SKM-1 (cell line): Measurements from ENCODE around the gene LRRC70.
"Not testable (repeated sequence)": the region's sequence is repeated elsewhere in the genome, so short reads cannot be mapped to it uniquely, and the experiment has no call there.

Source experiments
- DNase-seq: peaks from one replicate; lab custom pipeline; 2025; ENCODE audit not compliant: unreplicated experiment; lab: John Stamatoyannopoulos, UW

LRRC70 gene

DNA sequence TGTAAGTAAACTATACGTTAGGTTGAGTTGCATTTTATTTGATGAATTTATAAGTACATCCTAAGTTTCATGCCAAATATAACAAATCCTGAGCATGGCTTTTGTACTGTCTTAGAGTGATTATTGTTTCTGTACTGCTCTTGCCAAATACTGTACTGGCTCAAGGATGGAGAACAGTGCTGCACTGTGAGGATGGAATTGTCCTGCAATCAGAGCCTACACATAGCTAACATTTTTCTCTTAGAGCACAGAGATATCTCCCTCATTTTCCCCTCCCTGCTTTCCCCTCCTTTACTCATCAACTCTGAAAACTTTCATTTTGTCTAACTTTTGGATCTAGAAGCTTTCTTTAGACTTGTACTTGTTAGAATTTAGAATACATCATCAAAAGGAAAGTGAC lies 28.3 kb downstream of the LRRC70 start:
- no peak for DNase-seq

DNA sequence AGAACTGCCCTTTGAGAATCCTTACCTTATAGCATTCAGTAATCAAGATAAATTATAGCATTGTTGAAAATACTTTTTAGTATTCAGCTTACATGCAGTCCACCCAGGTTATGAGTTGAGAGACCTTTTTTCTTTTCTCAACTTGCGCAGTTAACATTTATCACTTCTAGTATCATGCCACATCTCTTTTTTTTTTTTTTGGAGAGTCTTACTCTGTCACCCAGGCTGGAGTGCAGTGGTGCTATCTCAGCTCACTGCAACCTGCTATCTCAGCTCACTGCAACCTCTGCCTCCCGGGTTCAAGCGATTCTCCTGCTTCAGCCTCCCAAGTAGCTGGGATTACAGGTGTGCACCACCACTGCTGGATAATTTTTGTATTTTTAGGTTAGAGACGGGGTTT lies 29.0 kb downstream of the LRRC70 start:
- DNase-seq: no peak

DNA sequence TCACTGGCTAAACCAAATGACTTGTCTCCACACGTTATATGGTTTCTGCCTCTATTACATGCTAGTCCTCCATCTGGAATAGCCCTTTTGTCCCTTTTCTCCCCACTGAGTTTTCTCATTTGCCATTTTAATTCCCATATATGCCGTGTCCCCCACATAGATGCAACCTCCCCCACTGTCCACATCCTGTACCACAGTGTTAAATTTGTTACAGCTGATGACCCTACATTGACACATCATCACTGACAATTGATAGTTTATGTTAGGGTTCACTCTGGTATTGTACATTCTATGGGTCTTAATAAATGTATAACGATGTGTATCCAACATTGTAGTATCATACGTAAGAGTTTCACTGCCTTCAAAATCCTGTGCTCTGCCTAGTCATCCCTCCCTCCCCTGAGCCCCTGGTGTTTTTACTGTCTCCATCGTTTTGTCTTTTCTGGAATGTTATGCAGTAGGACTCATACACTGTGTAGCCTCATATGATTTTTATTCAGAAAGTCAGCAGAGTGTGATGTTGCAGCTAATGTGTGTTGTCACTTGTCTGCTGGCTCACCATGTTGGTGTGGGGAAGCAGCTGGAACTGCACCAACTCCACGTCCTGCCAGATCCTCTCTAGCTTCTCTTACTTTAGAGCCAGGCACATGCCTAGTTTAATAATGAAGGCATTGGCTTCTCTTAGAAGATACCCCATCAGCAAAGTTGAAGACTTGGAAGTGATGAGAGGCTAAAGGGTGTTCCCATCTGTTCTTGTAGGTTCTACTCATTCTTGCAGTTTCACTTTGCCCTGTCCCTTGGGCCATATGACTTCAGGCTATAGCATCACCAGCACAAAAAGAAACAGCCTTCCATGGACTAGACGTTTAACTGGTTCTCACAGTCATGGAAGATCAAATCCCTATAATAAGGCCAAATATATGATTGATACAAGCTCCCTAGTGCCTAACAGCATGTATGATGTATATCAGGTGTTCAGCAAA lies 30.2 kb downstream of the LRRC70 start:
- DNase-seq: no peak

DNA sequence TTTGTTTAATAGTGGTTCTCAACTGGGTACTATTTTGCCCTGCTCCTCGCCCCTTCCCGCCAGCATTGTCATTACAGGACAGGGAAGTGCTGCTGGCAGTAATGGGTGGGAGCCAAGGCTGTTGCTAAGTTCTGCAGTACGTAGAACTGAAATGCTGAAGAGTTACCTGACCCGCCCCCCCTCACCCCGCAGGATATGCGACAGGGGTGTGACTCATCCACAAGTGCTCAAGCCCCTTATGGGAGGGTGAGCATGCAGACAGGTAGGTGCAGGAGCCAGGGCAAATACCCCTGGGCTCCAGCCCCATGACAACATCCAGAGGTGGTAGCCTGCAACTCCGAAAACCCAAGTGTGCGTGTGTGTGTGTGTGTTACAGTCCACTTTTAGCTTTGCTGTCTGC lies 35.7 kb downstream of the LRRC70 start:
- no peak for DNase-seq

DNA sequence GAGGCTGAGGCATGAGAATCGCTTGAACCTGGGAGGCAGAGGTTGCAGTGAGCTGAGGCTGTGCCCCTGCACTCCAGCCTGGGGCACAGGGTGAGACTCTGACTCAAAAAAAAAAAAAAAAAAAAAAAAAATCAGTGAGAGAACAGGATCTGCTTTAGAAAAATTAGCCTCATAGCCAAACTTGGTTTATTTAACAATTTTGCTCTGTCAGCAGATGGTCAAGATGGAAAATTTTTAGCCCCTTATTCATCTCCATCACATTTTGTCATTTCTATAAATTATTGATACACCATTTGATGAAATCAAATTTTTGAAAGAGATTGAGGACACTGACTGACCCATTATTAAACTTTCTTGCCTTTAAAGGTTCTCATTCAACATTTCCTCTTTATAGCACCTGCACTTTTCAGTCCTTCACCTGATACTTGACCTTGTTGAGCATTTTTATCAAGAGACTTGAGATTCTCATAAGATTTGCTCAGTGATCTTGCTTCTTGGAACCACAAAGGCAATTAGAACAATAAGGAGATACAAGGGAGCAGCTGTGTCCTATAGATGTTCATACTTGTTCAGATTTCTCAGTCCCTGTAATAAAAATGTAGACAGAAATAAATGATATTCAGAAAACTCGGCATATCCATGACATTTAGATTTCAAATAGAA lies 38.1 kb downstream of the LRRC70 start:
- DNase-seq: no peak

DNA sequence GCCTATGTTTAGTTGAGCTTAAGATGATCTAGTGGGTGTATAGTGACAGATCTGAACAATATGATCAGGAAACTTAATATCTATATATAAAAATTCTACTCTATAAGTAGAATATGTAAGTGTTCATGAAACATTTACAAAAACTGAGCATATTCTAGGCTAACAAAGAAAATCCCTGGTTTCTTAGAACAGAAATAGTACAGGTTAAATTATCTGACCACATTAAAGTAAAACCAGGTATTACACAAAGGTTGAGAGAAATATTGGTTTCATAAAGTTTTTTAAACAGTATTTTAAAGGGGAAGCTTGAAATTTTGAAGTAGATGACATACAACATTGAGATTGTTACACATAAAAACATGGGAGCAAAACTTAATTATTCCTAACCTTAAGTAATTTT lies 39.3 kb downstream of the LRRC70 start:
- no peak for DNase-seq

DNA sequence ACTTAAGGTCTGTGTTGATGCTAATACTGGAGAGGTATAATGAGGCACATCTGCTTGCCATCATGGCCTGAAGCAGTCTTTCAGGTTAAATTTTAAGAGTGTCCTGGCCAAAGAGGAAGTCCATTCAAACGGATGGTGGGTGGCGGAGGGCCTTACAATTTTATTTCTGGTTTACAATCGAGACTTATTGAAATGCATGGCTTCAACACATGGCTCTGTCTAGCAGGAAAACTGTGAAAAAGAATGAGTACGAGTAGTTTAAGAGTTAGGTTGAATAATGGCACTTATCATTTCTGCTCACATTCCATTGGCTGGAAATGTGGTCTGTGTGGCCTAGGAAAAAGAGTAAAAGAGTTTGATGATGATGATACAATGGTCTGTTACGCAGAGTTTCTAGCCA lies 42.1 kb downstream of the LRRC70 start:
- DNase-seq: no peak

DNA sequence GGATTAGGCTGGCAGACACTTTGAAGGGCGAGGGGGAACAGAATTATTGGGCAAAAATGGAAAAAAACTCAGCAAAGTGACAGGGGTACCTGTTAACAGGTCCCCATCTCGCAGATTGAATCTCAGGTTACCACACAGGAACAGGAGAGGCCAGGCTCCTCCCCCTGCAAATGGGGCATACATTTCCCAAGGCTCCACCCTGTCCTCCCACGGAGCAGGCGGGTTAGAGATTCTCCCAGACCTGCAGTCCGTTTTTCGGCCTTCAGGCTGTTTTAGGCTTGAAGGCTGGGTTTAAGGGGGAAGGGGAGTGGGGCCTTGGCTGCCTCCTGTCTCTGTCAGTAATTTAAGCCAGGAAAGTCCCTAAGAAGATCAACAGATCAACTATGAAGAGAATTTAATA lies 42.7 kb downstream of the LRRC70 start:
- no peak for DNase-seq

DNA sequence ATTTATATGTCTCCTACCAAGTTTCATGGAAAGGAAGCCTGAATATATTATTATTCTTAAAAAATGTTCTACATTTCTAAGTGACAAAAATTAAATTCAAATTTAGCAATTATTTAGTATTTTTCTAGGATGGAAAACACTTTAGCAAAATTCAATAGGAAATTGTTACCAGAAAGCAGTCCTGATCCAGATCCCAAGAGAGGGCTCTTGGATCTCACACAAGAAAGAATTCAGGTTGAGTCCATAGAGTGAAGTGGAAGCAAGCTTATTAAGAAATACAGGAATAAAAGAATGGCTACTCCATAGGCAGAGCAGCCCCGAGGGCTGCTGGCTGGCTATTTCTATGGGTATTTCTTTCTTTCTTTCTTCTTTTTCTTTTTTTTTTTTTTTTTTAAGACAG lies 44.7 kb downstream of the LRRC70 start:
- DNase-seq: no peak

DNA sequence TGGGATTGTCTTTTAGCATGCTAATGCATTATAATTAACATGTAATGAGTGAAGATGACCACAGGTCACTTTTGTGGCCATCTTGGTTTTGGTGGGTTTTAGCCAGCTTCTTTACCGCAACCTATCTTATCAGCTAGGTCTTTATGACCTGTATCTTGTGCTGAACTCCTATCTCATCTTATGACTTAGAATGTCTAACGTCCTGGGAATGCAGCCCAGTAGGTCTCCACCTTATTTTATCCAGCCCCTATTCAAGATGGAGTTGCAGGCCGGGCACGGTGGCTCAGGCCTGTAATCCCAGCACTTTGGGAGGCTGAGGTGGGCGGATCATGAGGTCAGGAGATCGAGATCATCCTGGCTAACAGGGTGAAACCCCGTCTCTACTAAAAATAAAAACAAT lies 45.8 kb downstream of the LRRC70 start:
- not testable (repeated sequence) for DNase-seq

DNA sequence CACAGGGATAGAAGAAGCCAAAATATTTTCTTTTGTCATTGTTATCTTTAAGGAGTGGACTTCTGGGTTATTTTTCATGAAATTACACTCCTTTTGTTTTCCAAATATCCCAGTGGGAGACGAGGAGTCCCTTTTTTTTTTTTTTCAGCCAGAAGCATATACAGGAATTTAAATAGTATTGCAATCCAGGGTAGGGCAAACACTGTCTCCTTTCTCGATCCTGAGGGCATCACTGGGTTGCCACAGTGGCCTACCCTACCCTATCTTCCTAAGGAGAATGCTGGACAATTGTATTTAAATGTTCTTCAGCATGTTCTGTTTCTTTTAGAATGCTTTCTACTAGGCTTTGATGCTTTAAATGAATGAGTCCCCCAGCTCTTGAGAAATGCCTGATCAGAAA lies 47.9 kb downstream of the LRRC70 start:
- DNase-seq: no peak

DNA sequence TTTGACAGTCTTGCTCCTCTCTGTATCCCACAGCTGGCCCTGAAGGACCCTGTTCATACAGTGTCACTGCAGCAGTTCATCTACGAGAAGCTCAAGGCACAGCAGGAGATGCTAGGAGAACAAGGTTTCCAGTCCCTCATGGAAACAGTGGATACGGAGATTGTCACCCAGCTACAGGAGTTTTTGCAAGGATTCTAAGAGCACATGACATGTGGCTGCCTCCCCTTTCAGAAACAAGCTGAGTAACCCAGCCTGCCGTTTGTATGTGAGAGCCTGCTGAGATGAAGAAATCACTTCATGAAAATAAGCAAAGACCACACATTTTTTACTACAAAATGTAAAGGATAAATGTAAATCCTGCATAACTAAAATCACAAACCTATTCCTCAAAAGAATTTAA lies 48.5 kb downstream of the LRRC70 start:
- DNase-seq: no peak

DNA sequence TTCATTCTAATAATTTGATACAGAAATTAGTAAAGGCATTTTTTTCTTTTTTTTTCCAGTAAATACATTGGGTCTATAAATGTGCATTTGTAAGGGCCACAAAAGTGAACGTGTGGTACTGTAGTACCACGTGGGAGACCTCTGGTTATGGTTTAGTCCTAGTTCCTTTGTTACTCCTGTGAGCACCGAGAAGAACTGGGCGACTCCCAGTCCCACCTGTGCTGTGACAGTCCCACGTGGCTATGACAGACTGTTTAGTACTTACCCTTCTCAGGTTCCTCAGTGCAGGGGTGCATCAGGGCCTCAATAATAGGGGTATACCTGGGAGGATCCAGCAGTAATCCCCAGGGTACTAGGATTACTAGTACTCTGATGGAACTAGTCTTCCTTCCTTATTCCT lies 49.3 kb downstream of the LRRC70 start:
- DNase-seq: no peak
